GM23248 (cell line): Measurements from ENCODE around the gene CLRN2.

Experiments
- EZH2 ChIP-seq: fragments of 200-600 bp; sonication (generic); IDR thresholded peaks from 2 replicates; pipeline ENCODE4 v1.6.1; 2018; ENCODE audit warnings: antibody characterized with exemption, mild to moderate bottlenecking; ENCODE audit not compliant: insufficient read depth, poor library complexity, severe bottlenecking
- EZH2phosphoT487 ChIP-seq: fragments of 200-600 bp; sonication (generic); IDR thresholded peaks from 2 replicates; pipeline ENCODE4 v1.6.1; 2018; ENCODE audit warnings: antibody characterized with exemption, moderate library complexity, mild to moderate bottlenecking, low read depth; ENCODE audit not compliant: insufficient read depth

GRCh38 chr4:17558941-17559708, 44.2 kb downstream of the CLRN2 start:
- TF ChIP-seq EZH2phosphoT487, result no peak
- TF ChIP-seq EZH2, result no peak
